Breast epithelium (tissue), 4 donors: ENCODE measurements around the gene BTBD7. TPM values are rescaled to one million over a fixed set of nuclear protein-coding genes. Genes with fewer than 3 reads are reported as not detected.

ENCODE experiments used
- DNase-seq, 2 donors: peaks; one replicate each; pipeline ENCODE4 v3.0.0-alpha.2; 2019; ENCODE audit warnings: low spot score in 2 of 2
- H3K27ac ChIP-seq, 2 donors: fragments of 200-600 bp; sonication (generic) in 1 of 2; one replicate each; pipeline ENCODE4 v1.5.1; 2016 to 2019; ENCODE audit warnings: mild to moderate bottlenecking in 1 of 2
- H3K27me3 ChIP-seq, 2 donors: fragments of 200-600 bp; sonication (generic) in 1 of 2; one replicate each; pipeline versions ENCODE4 v1.5.1 to v1.6.0; 2017 to 2019; ENCODE audit warnings: control low read depth in 1 of 2, mild to moderate bottlenecking in 1 of 2
- H3K36me3 ChIP-seq: fragments of 200-600 bp; one replicate; pipeline ENCODE4 v1.5.1; 2019
- H3K4me1 ChIP-seq, 2 donors: fragments of 200-600 bp; sonication (generic); one replicate each; pipeline ENCODE4 v1.5.1; 2016 to 2019; ENCODE audit warnings: control low read depth in 1 of 2
- H3K4me3 ChIP-seq, 3 donors: fragments of 200-600 bp; sonication (generic); 1 replicate in 2 of 3; 2 replicates in 1 of 3; pipeline ENCODE4 v1.5.1; 2016 to 2019; ENCODE audit warnings: mild to moderate bottlenecking in 3 of 3, moderate library complexity in 2 of 3
- H3K9me3 ChIP-seq, 2 donors: fragments of 200-600 bp; sonication (generic) in 1 of 2; one replicate each; pipeline ENCODE4 v1.5.1; 2016 to 2019; ENCODE audit warnings: control low read depth in 1 of 2
- POLR2A ChIP-seq: fragments of 450-650 bp; IDR thresholded peaks from one replicate; pipeline ENCODE4 v1.6.1; 2016; ENCODE audit warnings: antibody characterized with exemption, mild to moderate bottlenecking, moderate library complexity
- POLR2AphosphoS5 ChIP-seq, 3 donors: sonication (generic); formaldehyde crosslinking; IDR thresholded peaks; one replicate each; pipeline ENCODE4 v1.6.1; 2017; ENCODE audit warnings: antibody characterized with exemption in 3 of 3
- intact Hi-C: fragments of 100-400 bp; cut with DNase I; formaldehyde crosslinking; loops from one replicate; pipeline ENCODE4 v1.15.1; 2023; ENCODE audit warnings: low total_unique reads
- total RNA-seq, 3 donors: library from RNA; depleted of rRNA; stranded (reverse); fragments of >200 nt; gene quantifications; one replicate each; pipeline ENCODE4 v1.1.0, GENCODE V29; 2016
- TF ChIP-seq, protein P1 (sequence below), 3 donors: fragments of 450-650 bp; IDR thresholded peaks; one replicate each; pipeline ENCODE4 v1.5.1; 2016 to 2017; ENCODE audit warnings: antibody characterized with exemption in 3 of 3, mild to moderate bottlenecking in 3 of 3, moderate library complexity in 3 of 3

Gene BTBD7
- total RNA-seq, 3 donors from 2014 or later, result 19.7 to 32.8 (median 26.5) TPM

DNA sequence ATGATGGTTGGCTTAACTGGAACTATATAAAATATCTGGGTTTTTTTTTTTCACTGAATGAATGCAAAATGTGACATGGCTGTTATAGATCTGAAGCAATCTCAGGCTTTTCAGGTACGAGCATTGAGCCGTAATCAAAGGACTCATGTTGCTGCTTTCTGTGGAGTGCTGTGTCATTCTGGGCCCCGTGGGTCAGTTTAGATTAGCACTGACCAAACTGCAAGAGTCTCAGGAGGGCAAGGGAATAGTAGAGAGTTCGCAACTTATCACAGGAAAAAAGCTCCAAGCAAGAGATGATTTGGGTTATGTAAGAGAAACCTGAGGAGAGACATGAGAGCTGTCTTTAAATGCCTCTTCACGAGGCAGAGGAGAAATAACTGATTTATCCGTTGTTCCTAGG lies 66.7 kb downstream of the BTBD7 start:
- no peak overlapping the region for H3K4me3 ChIP-seq
- H3K27ac ChIP-seq, result no peak overlapping the region
- intact Hi-C loops, result no loop called here
- H3K36me3 ChIP-seq, result no peaks in the 10 kb centered on the region
- H3K4me1 ChIP-seq, result no peaks in the 10 kb centered on the region
- H3K27me3 ChIP-seq, result no peaks in the 10 kb centered on the region
- DNase-seq, result no peak
- H3K9me3 ChIP-seq, result no peaks in the 10 kb centered on the region
- TF ChIP-seq POLR2AphosphoS5 (IDR thresholded peaks at IDR 0.05), result no peak
- no peak for TF ChIP-seq POLR2A
- TF ChIP-seq, protein P1, sequence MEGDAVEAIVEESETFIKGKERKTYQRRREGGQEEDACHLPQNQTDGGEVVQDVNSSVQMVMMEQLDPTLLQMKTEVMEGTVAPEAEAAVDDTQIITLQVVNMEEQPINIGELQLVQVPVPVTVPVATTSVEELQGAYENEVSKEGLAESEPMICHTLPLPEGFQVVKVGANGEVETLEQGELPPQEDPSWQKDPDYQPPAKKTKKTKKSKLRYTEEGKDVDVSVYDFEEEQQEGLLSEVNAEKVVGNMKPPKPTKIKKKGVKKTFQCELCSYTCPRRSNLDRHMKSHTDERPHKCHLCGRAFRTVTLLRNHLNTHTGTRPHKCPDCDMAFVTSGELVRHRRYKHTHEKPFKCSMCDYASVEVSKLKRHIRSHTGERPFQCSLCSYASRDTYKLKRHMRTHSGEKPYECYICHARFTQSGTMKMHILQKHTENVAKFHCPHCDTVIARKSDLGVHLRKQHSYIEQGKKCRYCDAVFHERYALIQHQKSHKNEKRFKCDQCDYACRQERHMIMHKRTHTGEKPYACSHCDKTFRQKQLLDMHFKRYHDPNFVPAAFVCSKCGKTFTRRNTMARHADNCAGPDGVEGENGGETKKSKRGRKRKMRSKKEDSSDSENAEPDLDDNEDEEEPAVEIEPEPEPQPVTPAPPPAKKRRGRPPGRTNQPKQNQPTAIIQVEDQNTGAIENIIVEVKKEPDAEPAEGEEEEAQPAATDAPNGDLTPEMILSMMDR (IDR thresholded peaks at IDR 0.05), result no peak

DNA sequence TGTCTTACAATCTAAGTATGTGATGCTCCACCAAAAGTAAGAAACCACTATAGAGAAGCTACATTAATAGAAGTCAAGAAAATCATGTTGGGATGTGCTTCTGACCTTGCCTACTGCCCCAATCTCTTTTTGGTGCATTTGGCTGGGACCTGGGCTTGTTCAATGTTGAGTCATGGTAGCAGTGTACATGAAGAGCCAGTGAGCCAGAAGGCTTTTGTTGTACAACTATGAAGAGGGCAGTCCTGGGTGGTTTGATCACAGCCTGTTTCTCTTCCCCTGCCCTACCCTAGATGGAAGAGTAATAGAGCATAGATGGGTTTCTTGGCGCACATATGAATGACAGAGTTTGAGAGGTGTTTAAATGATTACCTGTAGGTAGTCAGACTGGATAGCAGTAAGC lies 69.4 kb downstream of the BTBD7 start:
- H3K4me1 ChIP-seq, result no peaks in the 10 kb centered on the region
- intact Hi-C loops, result no loop called here
- H3K36me3 ChIP-seq, result no peaks in the 10 kb centered on the region
- H3K27me3 ChIP-seq, result no peaks in the 10 kb centered on the region
- no peak overlapping the region for H3K27ac ChIP-seq
- no peak for TF ChIP-seq POLR2AphosphoS5 (IDR thresholded peaks at IDR 0.05)
- TF ChIP-seq, protein P1 (IDR thresholded peaks at IDR 0.05), result no peak
- no peak for TF ChIP-seq POLR2A
- H3K4me3 ChIP-seq, result no peak overlapping the region
- H3K9me3 ChIP-seq, result no peaks in the 10 kb centered on the region
- DNase-seq, result no peak

DNA sequence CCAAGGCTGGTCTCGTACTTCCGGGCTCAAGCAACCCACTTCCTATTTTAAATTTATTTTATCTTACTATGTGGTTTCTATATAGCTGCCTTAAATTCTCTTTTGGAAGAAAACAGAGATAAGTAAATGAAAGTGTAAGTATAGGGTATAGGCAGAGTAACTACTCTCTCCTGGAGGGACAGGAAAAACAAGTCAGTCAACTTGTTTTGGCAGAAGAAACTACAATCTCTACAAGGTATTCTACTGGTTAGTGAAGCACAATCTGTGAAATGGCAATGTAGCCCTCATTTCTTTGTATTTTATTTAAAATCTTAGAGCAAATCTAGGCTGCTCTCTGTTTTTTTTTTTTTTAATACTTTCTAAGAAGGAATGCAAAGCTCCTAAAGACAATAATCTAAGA lies 70.4 kb downstream of the BTBD7 start:
- H3K9me3 ChIP-seq, result no peaks in the 10 kb centered on the region
- no peak for TF ChIP-seq POLR2A
- TF ChIP-seq POLR2AphosphoS5 (IDR thresholded peaks at IDR 0.05), result no peak
- TF ChIP-seq, protein P1 (IDR thresholded peaks at IDR 0.05), result no peak
- H3K27me3 ChIP-seq, result no peaks in the 10 kb centered on the region
- no peaks in the 10 kb centered on the region for H3K36me3 ChIP-seq
- intact Hi-C loops, result no loop called here
- DNase-seq, result no peak
- no peak overlapping the region for H3K27ac ChIP-seq
- no peak overlapping the region for H3K4me3 ChIP-seq
- no peaks in the 10 kb centered on the region for H3K4me1 ChIP-seq

DNA sequence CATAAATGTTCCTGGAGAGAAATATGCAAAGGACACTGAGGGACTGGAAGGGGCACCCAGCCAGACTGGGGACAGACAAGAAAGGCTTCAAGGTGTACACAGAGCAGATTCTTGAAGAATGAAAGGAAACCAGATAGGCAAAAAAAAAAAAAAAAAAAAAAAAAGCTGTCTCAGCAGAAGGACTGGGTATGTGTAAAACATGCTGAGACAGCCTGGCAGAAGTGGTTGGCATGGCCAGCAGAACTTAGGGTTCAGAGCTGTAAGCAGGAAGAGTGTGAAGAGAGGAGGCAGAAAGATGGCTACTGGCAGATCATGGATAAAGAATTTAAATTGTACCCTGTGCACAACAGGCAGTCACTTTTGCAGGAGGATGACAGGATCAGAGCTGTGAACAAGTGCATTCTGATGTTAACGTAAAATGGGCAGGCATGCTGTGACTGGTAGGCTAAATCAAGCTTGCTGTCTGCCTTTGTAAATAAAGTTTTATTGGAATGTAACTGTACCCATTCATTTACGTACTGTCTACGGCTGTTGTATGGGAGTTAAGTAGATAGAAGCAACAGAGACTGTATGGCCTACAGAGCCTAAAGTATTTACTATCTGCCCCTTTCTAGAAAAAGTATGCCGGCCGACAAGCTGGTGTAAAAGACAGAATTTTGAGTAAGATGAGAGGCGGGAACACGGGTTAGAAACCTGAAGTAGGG lies 83.6 kb downstream of the BTBD7 start:
- Histone ChIP-seq H3K9me3 (no peaks in the 10 kb centered on the region), H3K4me1 (no peaks in the 10 kb centered on the region), H3K27ac (no peak overlapping the region), H3K36me3 (peaks cover 22% of the 10 kb centered on the region), H3K27me3 (no peaks in the 10 kb centered on the region), H3K4me3 (no peak overlapping the region)
- intact Hi-C loops, result no loop called here
- DNase-seq, result no peak
- TF ChIP-seq POLR2A, result no peak
- TF ChIP-seq POLR2AphosphoS5 (IDR thresholded peaks at IDR 0.05), result no peak
- TF ChIP-seq, protein P1 (IDR thresholded peaks at IDR 0.05), result no peak

DNA sequence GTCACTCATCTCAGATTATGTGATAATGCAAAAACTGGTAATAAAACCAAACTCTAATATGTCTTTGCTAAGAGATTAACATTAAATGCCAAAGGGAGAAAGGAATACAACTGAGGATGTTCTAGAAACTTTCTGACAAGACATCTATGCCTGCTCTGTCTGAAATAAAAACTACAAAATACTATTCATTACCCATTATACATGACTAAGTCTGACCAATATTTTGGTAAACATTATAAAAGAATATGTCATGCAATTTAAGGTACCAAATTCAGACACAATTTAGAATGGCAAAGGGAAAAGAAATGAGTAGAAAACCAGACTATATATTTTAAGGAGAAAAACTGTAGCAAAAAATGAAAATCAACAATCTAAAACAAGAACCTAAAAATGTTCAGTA lies 86.3 kb downstream of the BTBD7 start:
- Histone ChIP-seq H3K36me3 (peaks cover 14% of the 10 kb centered on the region), H3K4me3 (no peak overlapping the region), H3K9me3 (no peaks in the 10 kb centered on the region), H3K4me1 (no peaks in the 10 kb centered on the region), H3K27me3 (no peaks in the 10 kb centered on the region), H3K27ac (no peak overlapping the region)
- intact Hi-C loops, result no loop called here
- TF ChIP-seq POLR2A (no peak), POLR2AphosphoS5 (IDR thresholded peaks at IDR 0.05) (no peak)
- TF ChIP-seq, protein P1 (IDR thresholded peaks at IDR 0.05), result no peak
- DNase-seq, result no peak
